LNCAP (cell line): ENCODE measurements around the gene EPC1.

ENCODE experiments used
- CTCF ChIP-seq: fragments of 450-650 bp; IDR thresholded peaks from 2 replicates; pipeline ENCODE4 v1.5.1; 2017; ENCODE audit warnings: mild to moderate bottlenecking

EPC1 gene

GRCh38 chr10:32293581-32293980 lies 53.4 kb downstream of the EPC1 start:
- no peak for TF ChIP-seq CTCF

DNA sequence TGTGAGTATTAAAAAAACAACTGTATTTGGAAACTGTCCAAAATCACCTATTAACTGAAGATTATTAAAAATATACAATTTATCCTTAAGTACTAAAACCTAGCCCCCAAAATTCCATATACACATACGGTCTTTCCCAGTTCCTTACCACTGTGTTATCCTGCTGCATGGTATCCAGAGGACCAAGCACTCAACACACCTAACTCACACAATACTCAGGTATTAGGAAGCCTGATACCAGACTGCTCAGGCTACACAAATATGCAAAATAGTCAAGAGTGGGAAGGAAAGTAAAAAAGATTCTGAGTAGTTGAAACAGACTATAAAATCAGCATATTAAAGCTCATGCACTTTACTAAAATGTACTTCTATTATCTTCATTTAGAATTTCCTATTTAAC lies 67.2 kb downstream of the EPC1 start:
- no peak for TF ChIP-seq CTCF

- no peak for TF ChIP-seq CTCF
Measured at GRCh38 chr10:32273336-32273735, 73.6 kb downstream of the EPC1 start.

GRCh38 chr10:32271617-32272016 lies 75.3 kb downstream of the EPC1 start:
- no peak for TF ChIP-seq CTCF

DNA sequence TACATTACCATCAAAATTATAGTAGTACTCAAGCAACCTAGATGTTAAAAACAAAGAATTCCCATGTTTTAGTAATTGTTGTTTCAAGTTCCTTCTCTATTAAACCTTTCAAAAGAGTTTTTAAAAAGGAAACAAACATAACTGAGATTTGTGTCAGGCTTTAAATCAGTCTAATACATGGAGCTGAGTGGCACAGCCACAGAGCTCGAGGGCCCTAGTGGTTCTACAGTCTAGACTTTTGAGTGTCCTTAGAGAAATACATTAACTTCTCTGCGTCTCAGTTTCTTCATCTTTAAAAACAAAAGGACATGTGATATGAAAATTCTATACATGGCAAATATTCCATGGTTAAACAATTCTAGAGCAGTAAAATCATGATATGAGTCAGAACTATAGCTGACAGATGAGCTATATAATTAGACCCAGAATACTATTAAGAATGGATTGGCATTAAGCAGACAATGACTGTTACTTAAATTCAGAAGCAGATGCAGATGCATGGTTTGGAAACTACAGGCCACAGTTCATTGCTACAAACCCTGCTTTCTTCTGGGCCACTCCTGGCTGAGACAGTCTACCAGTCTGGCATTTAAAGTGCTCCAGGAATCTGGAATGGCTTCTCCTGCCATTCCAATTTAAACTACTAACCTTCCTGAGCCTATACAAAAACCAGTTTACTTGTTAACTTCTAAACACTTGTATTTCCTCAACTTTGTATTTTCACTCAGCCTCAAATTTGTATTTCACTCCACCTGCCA lies 77.4 kb downstream of the EPC1 start:
- no peak for TF ChIP-seq CTCF

GRCh38 chr10:32268788-32269187 lies 78.2 kb downstream of the EPC1 start:
- TF ChIP-seq CTCF, result no peak

DNA sequence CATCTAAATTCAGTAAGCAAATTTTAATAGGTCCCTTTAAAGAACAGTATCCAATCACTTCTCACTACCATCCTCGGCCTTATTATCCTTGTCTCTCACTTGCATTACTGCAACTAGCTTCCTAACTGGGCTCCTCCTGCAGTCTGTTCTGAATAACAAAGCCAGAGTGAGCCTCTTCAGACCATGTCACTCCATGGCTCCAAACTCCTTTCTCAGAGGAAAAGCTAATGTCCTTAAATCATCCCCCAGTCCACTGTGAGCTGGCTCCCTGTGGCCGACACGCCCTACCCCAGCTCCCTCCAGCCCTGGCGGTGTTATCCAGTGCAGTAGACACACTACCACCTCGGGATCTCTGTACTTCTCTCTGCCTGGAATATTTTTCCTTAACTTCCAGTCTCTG lies 80.0 kb downstream of the EPC1 start:
- no peak for TF ChIP-seq CTCF

DNA sequence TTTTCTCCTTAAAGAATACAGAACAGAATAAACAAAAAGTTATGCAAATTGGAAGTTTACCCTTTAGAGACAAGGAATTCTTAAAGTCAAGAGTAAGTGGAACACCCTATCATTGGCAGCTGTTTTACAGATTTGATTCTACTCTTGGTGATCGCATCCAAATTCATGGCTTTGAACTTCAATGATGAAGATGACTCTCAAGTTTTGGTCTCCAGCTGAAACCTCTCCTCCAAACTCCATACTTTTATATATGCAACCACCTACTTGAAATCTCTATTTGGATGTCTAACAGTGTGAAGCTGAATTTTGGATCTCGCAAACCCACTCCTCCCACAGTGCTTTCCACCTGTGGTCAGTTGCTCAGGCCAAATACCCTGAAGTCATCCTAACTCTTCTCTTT lies 80.4 kb downstream of the EPC1 start:
- no peak for TF ChIP-seq CTCF
